NCI-H748 treated with DMSO at 0.1 percent for 48 hours (cell line): ENCODE data around the gene PRTN3.
"Not testable (repeated sequence)": the region's sequence is repeated elsewhere in the genome, so short reads cannot be mapped to it uniquely, and the experiment has no call there.

ENCODE experiments used
- DNase-seq: peaks from one replicate; lab custom pipeline; 2025; lab: John Stamatoyannopoulos, UW

Gene PRTN3

GRCh38 chr19:816500-816857 is 24.3 kb upstream of the PRTN3 start:
- DNase-seq = no peak

- DNase-seq = not testable (repeated sequence)
Observed at GRCh38 chr19:820212-820611, 20.6 kb upstream of the PRTN3 start.

- DNase-seq = no peak
Observed at GRCh38 chr19:821231-821824, 19.5 kb upstream of the PRTN3 start.

GRCh38 chr19:821825-822503 is 18.8 kb upstream of the PRTN3 start, which contains the start of gene PLPPR3:
Gene PLPPR3, minus strand, starts transcription at chr19:821955. Its CDS starts 396 bp downstream, at chr19:821559.
- DNase-seq = no peak

GRCh38 chr19:823565-824121 is 17.2 kb upstream of the PRTN3 start:
- DNase-seq = no peak

- DNase-seq = no peak
Observed at GRCh38 chr19:824885-825284, 15.9 kb upstream of the PRTN3 start.

- no peak for DNase-seq
Observed at GRCh38 chr19:825897-826644, 14.7 kb upstream of the PRTN3 start.

GRCh38 chr19:827314-827709 is 13.5 kb upstream of the PRTN3 start:
- DNase-seq = no peak

- DNase-seq = no peak
Observed at GRCh38 chr19:827710-828321, 13.0 kb upstream of the PRTN3 start, which contains the start of gene AZU1. Gene AZU1, plus strand, starts transcription at chr19:827837. Its CDS starts 10 bp downstream, at chr19:827847.

GRCh38 chr19:829129-829758 is 11.6 kb upstream of the PRTN3 start:
- no peak for DNase-seq

- no peak for DNase-seq
Observed at GRCh38 chr19:831407-832369, 9.1 kb upstream of the PRTN3 start.

- DNase-seq = no peak
Observed at GRCh38 chr19:834216-834615, 6.6 kb upstream of the PRTN3 start.

- DNase-seq = no peak
Observed at GRCh38 chr19:835210-835810, 5.5 kb upstream of the PRTN3 start.

- not testable (repeated sequence) for DNase-seq
Observed at GRCh38 chr19:842802-843179, 2.0 kb downstream of the PRTN3 start.

- DNase-seq = no peak
Observed at GRCh38 chr19:843180-843835, 2.5 kb downstream of the PRTN3 start.

- no peak for DNase-seq
Observed at GRCh38 chr19:843836-844545, 3.2 kb downstream of the PRTN3 start.

GRCh38 chr19:844546-844971 is 3.8 kb downstream of the PRTN3 start:
- DNase-seq = no peak

- DNase-seq = no peak
Observed at GRCh38 chr19:845707-846521, 5.1 kb downstream of the PRTN3 start.
